GM13976 (cell line): Measurements from ENCODE around the gene SHB.

Source experiments
- DNase-seq: peaks from one replicate; pipeline ENCODE4 v3.0.0; 2012; ENCODE audit warnings: low spot score
- in situ Hi-C: fragments of 300-500 bp; cut with MboI; formaldehyde crosslinking; loops from one replicate; pipeline ENCODE4 v1.12.0; 2022; ENCODE audit warnings: low sequenced_read_pairs, mixed read lengths, inconsistent platforms; ENCODE audit not compliant: unreplicated experiment
- TF ChIP-seq, protein P1 (sequence below): IDR thresholded peaks from 2 replicates; pipeline ENCODE4 v1.5.1; 2012; ENCODE audit warnings: borderline replicate concordance, mild to moderate bottlenecking; ENCODE audit not compliant: insufficient read depth; ENCODE audit errors: extremely low read depth, missing control alignments, control extremely low read depth

Gene SHB

DNA sequence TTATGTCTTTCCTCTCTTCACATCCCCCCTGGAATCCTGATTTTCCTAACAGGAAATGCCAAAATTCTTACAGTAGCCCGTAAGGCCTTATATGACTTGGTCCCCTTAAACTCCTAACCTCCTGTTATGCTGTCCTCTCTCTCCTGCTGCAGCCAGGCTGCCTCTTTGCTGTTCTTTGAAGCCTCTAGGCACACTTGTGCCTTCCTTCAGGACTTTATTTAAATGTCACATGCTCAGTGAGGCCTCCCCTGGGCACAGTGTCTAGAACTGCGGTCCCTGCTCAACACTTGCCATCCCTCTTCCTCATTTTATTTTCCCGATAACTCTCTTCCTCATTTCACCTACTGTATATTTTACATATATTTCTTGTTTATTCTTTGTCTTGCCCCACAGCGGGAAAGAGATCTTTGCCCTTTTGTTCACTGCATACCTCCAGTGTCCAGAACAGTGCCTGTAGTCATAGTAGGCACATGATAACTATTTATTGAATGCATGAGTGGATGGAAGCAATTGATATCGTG is 5.5 kb upstream of the SHB start:
- no peak for DNase-seq
- in situ Hi-C loops = loop anchor here (5.0 kb wide), 1 partner anchor 162 kb away; no protein-coding TSS in a partner anchor
- TF ChIP-seq, protein P1, sequence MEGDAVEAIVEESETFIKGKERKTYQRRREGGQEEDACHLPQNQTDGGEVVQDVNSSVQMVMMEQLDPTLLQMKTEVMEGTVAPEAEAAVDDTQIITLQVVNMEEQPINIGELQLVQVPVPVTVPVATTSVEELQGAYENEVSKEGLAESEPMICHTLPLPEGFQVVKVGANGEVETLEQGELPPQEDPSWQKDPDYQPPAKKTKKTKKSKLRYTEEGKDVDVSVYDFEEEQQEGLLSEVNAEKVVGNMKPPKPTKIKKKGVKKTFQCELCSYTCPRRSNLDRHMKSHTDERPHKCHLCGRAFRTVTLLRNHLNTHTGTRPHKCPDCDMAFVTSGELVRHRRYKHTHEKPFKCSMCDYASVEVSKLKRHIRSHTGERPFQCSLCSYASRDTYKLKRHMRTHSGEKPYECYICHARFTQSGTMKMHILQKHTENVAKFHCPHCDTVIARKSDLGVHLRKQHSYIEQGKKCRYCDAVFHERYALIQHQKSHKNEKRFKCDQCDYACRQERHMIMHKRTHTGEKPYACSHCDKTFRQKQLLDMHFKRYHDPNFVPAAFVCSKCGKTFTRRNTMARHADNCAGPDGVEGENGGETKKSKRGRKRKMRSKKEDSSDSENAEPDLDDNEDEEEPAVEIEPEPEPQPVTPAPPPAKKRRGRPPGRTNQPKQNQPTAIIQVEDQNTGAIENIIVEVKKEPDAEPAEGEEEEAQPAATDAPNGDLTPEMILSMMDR = no peak

DNA sequence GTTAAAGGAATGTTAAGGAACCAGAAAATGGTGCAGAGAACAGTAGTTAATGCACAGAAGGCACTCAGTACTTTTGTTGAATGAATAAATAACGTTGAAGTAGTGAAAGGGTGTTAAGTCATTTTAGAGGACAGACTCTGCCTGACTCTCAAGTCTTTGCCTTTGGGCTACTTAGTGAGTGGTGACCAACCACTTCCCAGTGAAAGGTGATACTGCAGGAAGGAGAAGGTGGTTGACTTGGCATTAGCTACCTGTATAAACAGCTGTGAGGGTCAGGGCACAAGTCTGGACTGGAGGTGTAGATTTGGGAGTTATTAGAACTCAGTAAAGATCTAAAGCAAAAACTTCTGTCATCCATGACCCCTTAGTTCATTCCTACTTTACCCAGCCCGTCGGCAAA is 4.9 kb upstream of the SHB start:
- in situ Hi-C loops = loop anchor here (5.0 kb wide), 1 partner anchor 162 kb away; no protein-coding TSS in a partner anchor
- no peak for DNase-seq
- TF ChIP-seq, protein P1 = no peak

DNA sequence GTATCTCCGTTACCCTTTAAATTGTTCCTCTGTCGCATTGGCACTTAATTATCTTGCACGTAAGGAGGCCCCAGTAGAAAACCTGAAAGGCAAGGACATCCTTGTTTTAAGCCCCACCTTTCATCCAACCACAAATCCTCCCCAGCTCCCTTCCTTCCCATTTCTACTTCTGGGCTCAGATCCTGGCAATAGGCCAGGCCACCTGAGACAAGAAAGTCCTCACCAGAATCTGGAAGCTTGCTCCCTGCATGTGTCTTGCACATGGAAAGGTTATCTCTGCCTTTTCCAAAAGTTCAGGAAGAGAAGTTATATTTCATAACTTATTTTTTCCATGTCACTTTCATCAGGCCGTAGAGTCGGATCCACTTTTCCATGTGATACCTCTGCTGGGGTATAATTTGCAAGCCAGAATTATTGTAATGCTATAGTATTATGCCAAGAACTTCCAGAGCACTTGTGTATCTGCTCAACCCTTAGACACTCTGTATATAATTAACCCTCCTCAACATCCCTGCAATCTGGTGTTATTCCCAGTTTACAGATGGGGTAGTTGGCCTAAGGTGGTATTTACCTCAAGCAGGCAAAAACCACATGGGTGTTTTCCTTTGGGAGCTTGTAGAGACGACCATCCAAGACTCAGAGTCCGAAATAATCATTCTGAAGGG is 2.6 kb upstream of the SHB start:
- in situ Hi-C loops = loop anchor here (5.0 kb wide), 1 partner anchor 159 kb away; no protein-coding TSS in a partner anchor
- no peak for DNase-seq
- TF ChIP-seq, protein P1 = no peak

DNA sequence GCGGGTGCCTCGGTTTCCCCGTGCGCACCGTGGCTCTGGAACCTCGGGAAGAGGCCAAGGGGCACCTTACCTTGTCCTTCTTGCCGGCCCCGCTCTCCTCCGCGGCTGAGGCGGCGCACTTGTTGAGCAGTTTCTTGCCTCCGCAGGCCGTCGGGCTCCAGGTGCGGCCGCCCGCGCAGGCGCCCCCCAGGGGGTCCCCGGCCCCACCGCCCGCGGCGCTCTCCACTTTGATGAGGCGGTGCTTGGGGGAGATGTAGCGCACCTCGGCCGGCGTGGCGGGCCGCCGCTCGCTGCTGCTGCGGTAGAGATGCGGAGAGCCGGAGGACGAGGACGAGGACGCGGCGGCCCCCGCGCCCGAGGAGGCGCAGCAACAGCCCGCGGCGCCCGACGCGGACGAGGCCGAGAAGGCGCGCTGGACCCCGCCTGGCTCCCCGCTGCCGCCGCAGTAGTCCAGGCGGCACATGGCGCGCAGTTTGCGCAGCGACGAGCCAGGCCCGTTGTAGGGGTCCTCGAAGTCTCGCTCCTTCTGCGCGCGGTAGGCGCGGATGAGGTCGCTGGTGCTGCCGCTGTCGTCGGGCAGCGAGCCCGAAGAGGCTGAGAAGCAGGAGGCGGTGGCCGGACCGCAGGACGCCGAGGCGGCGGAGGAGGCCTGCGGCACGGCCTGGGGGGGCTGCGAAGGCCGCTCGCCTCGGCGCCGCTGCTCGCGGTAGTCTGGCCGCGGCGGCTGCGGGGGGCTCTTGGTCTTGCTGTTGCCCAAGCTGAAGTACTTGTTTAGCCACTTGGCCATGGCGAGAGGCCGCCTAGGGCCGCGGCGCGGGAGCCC is 957 bp downstream of the SHB start:
- in situ Hi-C loops = no loop called here
- DNase-seq = no peak
- TF ChIP-seq, protein P1 = no peak

DNA sequence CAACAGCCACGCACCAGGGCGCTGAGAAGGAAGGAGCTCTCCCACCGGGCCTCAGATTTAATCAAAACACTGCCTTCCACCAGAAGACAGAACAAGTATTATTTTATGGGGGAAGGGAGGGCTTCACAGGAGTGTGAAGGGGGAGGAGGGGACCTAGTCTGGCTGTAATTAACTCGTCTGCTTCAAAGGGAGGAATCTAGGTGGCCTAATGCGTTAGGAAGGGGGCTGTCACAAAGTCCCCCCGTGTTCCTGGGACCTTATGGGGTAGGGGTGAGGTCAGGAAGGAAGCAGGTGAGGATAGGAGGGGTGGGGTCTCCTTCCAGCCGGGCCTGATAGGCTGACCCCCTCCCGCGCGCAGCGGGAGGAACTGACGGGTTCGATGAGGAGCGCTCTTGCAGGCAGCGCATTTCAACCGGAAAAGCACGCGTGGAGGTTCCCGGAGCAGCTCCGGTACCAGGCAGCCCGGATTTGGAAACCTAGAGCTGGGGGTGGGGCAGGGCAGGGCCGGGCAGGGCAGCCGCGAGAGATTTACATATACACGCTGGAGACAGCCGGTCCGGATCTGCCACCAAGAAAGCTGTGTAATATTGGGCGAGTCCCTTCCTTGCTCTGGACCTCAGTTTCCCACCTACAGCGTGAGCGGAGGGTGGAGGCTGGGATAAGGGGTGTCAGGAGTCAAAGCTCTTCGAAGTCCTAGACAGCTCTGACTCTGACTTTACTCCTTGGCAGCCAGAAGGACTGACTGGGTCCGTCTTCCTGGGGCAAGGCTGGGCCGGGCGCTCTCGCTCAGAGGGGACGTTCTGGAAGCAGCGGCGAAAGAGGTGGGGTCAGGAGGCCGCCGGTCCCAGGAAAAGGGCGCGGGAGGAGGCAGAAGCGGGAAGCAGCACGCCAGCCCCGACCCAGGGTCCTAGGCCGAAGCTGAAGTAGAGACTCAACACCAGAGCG is 1.8 kb downstream of the SHB start:
- in situ Hi-C loops = no loop called here
- TF ChIP-seq, protein P1 = no peak
- DNase-seq = no peak
